AG04450 (cell line): ENCODE data around the gene PRUNE2. TPM values are rescaled to one million over a fixed set of nuclear protein-coding genes. Genes with fewer than 3 reads are reported as not detected.

Experiments used
- CTCF ChIA-PET: fragments of 300-600, 350-600 bp; formaldehyde crosslinking; extraction: SDS; loops from one replicate; lab custom pipeline; 2022; ENCODE audit warnings: antibody characterized with exemption, inconsistent platforms; lab: Charles Lee
- POLR2A ChIA-PET: fragments of 350-600 bp; formaldehyde crosslinking; extraction: SDS; loops from one replicate; lab custom pipeline; 2021; ENCODE audit warnings: antibody characterized with exemption, inconsistent platforms; lab: Yijun Ruan, JAX
- DNase-seq: peaks from one replicate; pipeline ENCODE4 v3.0.0-alpha.2; 2011; ENCODE audit warnings: low read depth, low spot score
- H3K27ac ChIP-seq: one replicate; pipeline ENCODE4 v1.5.1; 2012; ENCODE audit warnings: low read depth, low read length, control low read depth
- H3K27me3 ChIP-seq: one replicate; pipeline ENCODE4 v1.6.0; 2012; ENCODE audit warnings: low read length; ENCODE audit not compliant: control insufficient read depth, insufficient read depth
- H3K4me3 ChIP-seq: 2 replicates; pipeline ENCODE4 v1.5.1; 2011; ENCODE audit warnings: mild to moderate bottlenecking, low read depth, low read length, control low read depth
- H3K9me3 ChIP-seq: 2 replicates; pipeline ENCODE4 v1.5.1; 2012; ENCODE audit warnings: low read length; ENCODE audit not compliant: control insufficient read depth, insufficient read depth
- CTCF ChIP-seq: IDR thresholded peaks from 2 replicates; pipeline ENCODE4 v1.5.1; 2011; ENCODE audit warnings: low read depth, low read length, control low read depth, inconsistent platforms
- polyA plus RNA-seq: library from polyadenylated mRNA; depleted of rRNA; stranded (reverse); fragments of >200 nt; gene quantifications from 2 replicates; pipeline ENCODE4 v1.2.3, GENCODE V29; 2011

PRUNE2 gene
- polyA plus RNA-seq, 1 experiment, result 1.1 TPM

GRCh38 chr9:76655121-76655541, 250.8 kb downstream of the PRUNE2 start:
- ChIA-PET CTCF (interaction anchor here (6.3 kb wide), 1 partner anchor 208 kb away, joined by 120 read pairs; no protein-coding TSS in a partner anchor), POLR2A (no interaction called here)
- no peaks in the 10 kb centered on the region for H3K9me3 ChIP-seq
- no peaks in the 10 kb centered on the region for H3K27me3 ChIP-seq
- no peak for TF ChIP-seq CTCF
- no peak overlapping the region for H3K4me3 ChIP-seq
- peak overlapping the region; percentile 55 for H3K27ac ChIP-seq
- DNase-seq, result no peak

GRCh38 chr9:76654575-76654974, 251.3 kb downstream of the PRUNE2 start:
- no peak overlapping the region for H3K27ac ChIP-seq
- ChIA-PET CTCF (no interaction called here), POLR2A (interaction anchor here (1.1 kb wide), 1 partner anchor 196 kb away, joined by 3 read pairs; the partner anchor contains the start of gene GCNT1)
- no peak overlapping the region for H3K4me3 ChIP-seq
- DNase-seq, result peak; percentile 86
- H3K27me3 ChIP-seq, result no peaks in the 10 kb centered on the region
- no peaks in the 10 kb centered on the region for H3K9me3 ChIP-seq
- no peak for TF ChIP-seq CTCF

- TF ChIP-seq CTCF, result no peak
- Histone ChIP-seq H3K27ac (no peak overlapping the region), H3K9me3 (no peaks in the 10 kb centered on the region), H3K27me3 (no peaks in the 10 kb centered on the region), H3K4me3 (no peak overlapping the region)
- ChIA-PET POLR2A (interaction anchor here (1.1 kb wide), 1 partner anchor 195 kb away, joined by 3 read pairs; the partner anchor contains the start of gene GCNT1), CTCF (no interaction called here)
- no peak for DNase-seq
These were observed 251.9 kb downstream of the PRUNE2 start for GRCh38 chr9:76654051-76654461.

- ChIA-PET CTCF (no interaction called here), POLR2A (no interaction called here)
- H3K4me3 ChIP-seq, result no peak overlapping the region
- H3K27ac ChIP-seq, result no peak overlapping the region
- H3K9me3 ChIP-seq, result no peaks in the 10 kb centered on the region
- H3K27me3 ChIP-seq, result no peaks in the 10 kb centered on the region
- no peak for TF ChIP-seq CTCF
- DNase-seq, result no peak
These were observed 253.0 kb downstream of the PRUNE2 start for GRCh38 chr9:76652894-76653293.

GRCh38 chr9:76651119-76651705, 254.7 kb downstream of the PRUNE2 start:
- POLR2A ChIA-PET, result interaction anchor here (0.5 to 0.6 kb wide), 2 partner anchors 125 to 761 kb away, joined by 4 to 6 read pairs; no protein-coding TSS in a partner anchor
- TF ChIP-seq CTCF, result no peak

More at GRCh38 chr9:76651119-76651705, 254.7 kb downstream of the PRUNE2 start:
- CTCF ChIA-PET, result interaction anchor here (0.5 to 2.0 kb wide), 5 partner anchors 8 to 257 kb away, joined by 3 to 9 read pairs (median 4); no protein-coding TSS in a partner anchor
- DNase-seq, result no peak
- no peak overlapping the region for H3K27ac ChIP-seq
- H3K27me3 ChIP-seq, result no peaks in the 10 kb centered on the region
- no peaks in the 10 kb centered on the region for H3K9me3 ChIP-seq
- H3K4me3 ChIP-seq, result no peak overlapping the region
